ENCODE results near the gene ARL4D.
"Not testable (repeated sequence)": the region's sequence is repeated elsewhere in the genome, so short reads cannot be mapped to it uniquely, and the experiment has no call there.

ARL4D gene, protein sequence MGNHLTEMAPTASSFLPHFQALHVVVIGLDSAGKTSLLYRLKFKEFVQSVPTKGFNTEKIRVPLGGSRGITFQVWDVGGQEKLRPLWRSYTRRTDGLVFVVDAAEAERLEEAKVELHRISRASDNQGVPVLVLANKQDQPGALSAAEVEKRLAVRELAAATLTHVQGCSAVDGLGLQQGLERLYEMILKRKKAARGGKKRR

DNA sequence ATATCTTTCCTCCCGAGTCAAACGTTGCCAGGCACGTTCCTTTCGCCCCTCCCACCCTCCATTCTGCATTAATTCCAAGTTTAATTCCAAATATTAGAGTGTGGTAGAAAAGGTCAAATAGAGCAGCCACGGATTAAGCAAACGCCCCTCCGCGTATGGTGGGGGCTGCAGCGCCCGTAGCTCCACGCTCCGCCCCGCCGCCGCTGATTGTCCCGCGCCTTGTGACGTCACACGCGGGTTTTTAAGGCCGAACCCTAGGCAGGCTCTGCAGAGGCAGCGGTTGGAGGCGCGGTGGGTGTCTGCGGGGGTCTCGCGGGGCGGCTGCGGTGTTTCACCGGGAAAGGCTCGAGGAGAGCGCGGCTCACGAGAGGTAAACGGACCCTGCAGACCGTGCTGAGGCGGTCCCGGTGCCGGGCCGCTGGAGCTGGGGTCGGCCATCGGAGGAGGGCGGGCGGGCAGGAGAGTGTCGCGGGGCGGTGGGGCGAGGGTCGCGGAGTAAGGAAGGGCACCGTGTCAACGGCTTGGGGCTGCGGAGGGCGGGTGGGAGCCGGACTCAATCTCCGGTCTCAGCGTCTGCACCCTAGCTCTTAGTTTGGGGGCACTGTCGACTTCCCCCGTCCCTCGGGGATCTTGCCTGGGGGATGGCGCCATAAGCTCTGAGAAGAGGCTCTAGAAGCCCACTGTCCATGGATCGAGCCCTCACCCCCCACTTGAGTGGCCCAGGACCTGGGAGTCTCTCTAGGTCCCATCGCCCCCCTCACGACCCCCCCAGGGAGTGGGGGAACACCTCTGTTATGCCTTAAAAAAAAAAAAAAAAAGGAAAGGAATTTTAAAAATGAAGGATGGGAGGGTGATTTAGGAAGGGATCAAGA is at the start of gene ARL4D:
TSS of gene ARL4D (plus strand) at position 270 of the 872 bp plus-strand sequence. CDS start 740 bp downstream, outside the sequence.
- DNase-seq (ENCODE audit: low read depth in 2 of 3, low spot score in 2 of 3): peak; percentile 47 to 69 (median 67)

DNA sequence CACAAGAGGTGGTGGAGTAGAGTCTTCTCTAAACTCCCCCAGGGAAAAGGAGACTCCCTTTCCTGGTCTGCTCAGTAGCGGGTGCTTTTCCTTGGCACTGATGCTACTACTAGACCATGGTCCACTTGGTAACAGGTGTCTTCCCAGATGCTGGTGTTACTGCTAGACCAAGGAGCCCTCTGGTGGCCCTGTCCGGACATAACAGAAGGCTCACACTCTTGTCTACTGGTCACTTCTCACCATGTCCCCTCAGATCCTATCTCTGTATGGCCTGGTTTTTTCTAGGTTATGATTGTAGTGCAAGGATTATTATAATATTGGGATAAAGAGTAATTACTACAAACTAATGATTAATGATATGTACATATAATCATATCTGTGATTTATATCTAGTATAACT is 49.7 kb upstream of the ARL4D start:
- DNase-seq (ENCODE audit: low read depth in 2 of 3, low spot score in 2 of 3): no peak

DNA sequence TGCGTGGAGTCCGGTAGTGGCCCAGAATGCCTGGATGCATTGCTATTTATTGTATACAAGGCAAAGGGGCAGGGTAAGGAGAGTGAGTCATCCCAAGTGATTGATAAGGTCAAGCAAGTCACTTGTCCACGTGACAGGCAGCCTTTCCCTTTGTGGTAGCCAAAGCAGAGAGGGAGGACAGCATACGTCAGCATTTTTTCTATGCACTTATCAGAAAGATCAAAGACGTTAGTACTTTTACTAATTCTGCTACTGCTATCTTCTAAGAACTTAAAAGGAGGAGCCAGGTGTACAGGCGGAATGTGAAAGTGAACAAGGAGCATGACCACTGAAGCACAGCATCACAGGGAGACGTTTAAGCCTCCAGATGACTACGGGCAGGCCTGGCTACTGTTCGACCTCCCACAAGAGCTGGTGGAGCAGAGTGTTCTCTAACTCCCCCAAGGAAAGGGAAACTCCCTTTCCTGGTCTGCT is 47.9 kb upstream of the ARL4D start:
- no peak for DNase-seq (ENCODE audit: low read depth in 2 of 3, low spot score in 2 of 3)

DNA sequence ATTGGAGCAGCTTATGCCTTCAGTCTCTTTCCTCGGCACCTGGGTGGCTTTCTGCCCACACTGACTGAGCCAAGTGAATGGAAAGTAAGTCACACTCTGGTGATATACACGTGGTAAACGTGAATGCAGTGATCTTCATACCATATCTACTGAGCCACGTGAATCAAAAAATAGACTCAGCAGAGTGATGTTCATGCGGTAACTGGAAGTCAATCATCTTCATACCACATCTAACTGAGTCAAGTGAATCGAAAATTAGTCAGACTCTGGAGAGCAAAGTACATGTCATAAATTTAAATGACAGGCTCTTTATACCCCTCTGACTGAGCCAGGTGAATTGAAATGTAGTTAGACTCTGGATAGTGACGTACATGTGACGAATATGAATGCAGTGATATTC is 47.1 kb upstream of the ARL4D start:
- no peak for DNase-seq (ENCODE audit: low read depth in 2 of 3, low spot score in 2 of 3)

DNA sequence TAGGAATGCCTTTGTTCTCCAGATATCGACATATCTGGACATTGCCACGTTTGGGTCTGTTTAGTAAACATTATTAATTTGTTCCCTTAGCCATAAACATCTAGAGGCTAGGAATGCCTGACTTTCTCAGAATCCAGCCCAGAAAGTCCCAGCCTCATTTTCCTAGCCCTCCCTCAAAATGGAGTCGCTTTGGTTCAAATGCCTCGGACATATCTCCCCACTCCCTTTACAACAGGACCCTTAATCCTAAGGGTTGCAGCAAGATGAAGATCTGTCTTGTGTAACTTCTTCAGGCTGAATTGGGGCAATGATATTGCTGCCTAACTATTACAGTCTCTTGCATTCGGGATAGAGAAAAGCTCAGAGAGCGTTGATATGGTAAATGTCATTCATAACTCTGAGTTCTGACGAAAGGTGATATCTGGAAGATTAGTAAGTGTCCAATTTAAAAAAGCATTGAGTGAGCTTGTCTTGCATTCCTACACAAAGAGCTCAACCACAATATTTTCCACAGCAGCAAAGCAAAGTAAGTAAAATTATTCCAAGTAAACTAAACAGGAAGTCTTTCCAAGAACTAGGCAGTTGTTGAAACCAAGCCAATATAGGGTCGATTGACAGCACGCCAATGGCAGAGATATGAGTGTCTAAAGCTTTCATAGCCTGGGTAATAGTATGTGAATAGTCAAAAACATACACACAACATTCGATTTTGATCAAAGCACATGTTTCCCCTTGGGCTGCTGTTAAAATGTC is 46.0 kb upstream of the ARL4D start:
- DNase-seq (ENCODE audit: low read depth in 2 of 3, low spot score in 2 of 3): no peak

DNA sequence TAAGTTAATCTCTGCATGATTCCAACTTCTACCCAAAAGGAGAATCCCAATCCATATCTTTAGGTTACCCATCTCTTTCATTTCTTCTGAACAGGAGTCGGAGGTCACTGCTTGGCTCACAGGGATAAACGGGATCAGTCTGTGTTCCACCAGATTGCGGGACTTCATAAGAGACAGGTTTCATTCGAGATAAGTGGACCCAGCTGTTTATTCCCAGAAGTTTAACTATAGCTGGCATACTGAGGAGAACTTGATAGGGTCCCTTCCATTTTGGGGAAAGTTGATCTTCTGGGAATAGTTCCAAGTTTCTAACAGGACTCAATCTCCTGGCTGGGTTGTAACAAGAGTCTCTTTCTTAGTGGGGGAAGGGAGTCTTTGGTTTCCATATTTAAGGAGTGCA is 45.4 kb upstream of the ARL4D start:
- DNase-seq (ENCODE audit: low read depth in 2 of 3, low spot score in 2 of 3): no peak

DNA sequence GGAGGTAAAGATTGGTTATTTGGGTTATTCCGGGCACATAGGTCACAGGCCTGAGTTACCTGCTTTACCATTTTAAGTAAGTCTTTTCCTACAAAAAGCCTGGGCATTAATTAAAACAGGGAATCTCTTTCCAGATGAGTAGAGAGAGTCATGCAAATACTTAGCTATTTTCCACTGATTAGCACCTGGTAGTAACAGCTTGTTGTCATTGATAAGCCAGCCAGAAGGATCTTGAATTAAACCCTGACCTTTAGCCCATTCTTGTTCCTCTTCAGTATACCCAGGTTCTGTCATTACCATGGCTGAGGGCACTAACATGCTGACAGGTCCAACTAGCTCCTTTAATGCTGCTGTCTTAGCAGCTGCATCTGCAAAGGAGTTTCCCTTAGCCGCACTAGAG is 44.4 kb upstream of the ARL4D start:
- DNase-seq (ENCODE audit: low read depth in 2 of 3, low spot score in 2 of 3): no peak

DNA sequence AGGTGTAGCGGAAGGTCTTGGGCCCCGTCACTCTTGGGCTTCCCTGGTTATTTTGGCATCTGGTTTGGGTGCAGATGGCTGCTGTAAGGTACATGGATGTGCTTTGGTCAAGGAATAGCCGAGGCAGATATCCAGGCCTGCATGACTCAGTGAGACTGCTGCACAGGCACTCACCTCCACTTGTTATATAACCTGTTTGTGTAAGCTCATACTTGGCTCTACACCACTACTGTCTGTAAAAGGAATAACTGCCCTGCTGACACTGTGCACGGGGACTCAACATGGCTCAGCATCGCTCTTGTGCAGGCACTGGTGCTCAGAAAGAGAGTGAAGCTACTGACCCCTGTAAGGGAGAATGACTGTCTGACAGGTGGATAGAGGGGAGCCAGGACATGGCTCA is 42.3 kb upstream of the ARL4D start:
- DNase-seq (ENCODE audit: low read depth in 2 of 3, low spot score in 2 of 3): no peak

DNA sequence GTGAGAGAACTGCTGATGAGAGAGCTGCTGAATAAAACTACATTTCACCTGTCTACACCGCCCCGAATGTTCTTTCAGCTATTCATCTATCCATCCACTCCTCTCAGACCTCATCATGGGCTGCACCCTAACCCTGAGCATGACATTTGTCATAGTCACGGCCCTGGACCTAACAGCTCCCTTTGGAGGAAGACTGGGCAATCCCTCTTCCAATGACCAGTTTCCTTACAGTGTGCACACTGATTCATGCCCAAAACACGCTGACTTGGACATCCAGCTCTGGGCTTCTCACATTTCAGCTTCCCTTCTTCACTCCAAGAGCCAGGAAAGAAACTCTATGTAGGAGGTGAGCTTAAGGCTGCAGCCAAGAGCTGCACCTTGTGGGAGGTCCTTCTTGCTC is 41.8 kb upstream of the ARL4D start:
- no peak for DNase-seq (ENCODE audit: low read depth in 2 of 3, low spot score in 2 of 3)

DNA sequence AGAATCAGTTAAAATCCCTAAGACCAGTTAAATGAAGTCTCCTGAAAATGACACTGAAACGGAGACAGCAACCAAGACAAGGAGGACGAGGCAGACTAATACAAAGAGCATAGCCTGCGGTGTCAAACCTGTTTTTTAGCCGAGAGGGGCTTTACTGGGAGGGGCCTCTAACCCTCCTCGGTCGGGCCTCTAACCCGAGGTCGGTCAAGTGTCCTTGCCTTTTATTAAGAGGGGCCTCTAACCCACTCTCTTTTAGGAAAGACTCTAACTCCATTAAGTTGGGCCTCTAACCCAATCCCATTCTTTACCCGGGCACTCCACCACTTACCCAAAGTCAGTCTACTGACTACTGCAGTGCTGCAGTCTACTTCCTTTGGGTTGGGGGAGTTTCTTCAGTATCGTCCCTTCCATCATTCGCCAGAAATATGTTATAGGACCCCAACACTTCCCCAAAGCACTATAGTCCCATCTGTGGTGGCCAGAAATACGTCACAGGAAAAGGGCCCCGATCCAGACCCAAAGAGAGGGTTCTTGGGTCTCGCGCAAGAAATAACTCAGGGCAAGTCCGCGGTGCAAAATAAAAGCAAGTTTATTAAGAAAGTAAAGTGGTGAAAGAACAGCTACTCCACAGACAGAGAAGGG is 39.2 kb upstream of the ARL4D start:
- no peak for DNase-seq (ENCODE audit: low read depth in 2 of 3, low spot score in 2 of 3)

DNA sequence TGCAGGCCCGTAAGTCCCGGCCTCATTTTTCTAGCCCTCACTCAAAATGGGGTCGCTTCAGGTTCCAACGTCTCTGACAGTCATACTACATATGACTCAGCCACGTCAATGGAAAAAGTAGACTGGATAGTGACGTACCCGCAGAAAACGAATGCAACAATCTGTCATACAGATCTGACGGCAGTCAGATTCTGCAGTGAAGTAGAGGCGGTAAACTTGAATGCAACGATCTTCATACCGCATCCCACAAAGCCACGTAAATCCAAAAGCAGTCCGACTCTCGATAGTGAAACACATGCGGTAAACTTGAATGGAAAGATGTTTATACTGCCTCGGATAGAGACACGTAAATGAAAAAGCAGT is 38.4 kb upstream of the ARL4D start:
- DNase-seq (ENCODE audit: low read depth in 2 of 3, low spot score in 2 of 3): peak; percentile 15 to 63 (median 48)

DNA sequence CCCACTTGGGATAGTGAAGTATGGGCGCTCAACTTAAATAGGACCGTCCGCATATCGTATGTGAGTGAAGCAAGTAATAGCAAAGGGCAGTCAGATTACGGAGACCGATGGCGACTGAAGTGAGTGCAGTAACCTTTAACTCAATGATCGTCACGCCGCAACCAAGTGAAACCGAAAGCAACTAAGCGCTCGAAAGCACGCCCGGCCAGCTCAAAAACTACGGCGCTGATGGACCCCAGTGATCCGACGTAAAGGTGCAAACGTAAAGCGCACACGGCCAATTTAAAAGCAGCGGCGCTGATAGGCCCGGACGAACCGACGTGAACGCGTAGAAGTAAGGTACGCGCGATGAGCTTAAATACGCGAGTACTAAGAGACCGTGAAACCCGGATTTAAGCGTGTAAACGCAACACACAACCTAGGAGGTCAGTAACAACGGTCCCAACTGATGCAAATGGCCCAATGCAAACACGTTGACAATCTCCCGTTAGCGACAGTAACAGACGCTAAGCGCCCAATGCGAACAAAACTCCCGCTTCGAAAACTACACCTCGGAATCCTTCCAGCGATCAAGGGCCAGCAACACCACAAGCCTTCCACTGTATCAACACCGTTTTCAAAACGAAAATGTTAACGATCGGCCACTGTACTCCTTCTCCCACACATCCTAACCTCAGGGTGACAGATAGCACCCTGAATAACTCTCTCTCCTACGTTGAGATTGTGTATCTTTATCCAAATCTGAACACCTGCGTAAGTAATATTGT is 37.9 kb upstream of the ARL4D start:
- DNase-seq (ENCODE audit: low read depth in 2 of 3, low spot score in 2 of 3): peak; percentile 75 to 89 (median 83)

DNA sequence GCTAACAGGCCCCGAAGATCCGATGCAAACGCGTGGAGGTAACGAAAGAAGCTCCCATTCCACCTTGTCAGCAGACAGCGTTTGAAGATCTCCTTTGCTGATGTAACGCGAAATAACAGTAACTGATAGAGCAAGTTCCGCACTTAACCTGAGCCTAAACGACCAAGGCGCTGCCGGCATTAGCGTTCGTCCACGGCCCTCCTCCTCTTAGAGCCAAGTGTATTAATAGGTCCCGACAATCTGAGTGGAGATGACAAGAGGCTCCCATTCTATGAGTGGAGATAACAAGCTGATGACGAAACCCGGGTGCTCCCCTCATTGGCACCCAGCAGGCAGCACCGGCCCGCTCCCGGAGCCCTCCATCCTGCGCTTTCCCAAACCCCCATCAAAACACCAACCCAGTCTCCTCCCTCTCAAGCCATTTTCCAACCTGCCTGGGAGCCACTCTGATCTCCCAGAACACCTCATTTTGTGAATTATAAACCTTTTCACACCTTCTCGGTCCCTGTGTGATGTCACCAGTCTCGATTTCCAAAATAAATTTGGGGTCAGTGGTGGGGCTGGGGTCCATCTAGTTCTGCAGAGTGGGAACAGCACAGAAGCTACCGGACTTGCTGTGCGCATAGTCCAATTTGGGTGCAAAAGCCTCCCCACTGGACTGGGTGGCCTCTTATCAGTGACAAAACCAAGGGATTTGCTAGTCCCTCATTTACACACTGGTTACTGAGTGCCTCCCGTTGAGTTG is 35.4 kb upstream of the ARL4D start:
- DNase-seq (ENCODE audit: low read depth in 2 of 3, low spot score in 2 of 3): no peak

DNA sequence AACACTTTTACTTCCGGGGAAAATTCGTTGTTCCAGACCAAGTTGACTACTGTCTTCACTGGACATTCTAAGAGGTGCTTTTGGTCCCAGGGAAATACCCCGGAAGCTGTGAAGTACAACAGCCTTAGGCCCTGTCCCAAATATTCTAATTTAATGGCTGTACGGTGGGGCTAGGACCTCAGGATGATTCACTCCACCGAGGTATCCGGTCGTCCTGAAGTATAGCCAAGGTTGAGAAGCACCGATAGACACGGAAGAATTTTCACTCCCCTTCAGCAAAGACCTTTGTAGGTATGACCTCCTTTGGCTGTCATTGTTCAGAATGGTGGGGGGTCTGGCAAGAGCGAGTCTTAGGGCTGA is 34.9 kb upstream of the ARL4D start:
- no peak for DNase-seq (ENCODE audit: low read depth in 2 of 3, low spot score in 2 of 3)

DNA sequence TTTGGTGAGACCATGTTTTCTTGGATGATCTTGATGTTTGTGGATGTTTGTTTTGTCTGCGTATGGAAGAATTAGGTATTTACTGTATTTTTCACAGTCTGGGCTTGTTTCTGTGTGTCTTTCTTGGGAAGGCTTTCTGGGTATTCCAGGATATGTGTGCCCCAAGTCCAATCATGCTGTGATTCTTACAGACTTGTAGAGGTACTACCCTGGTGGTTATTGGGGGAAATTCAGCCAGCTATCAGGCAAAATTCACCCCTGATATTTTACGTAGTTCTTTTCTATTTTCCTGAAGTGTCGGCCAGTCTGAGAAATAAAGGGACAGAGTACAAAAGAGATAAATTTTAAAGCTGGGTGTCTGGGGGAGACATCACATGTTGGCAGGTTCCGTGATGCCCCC is 33.4 kb upstream of the ARL4D start:
- no peak for DNase-seq (ENCODE audit: low read depth in 2 of 3, low spot score in 2 of 3)

DNA sequence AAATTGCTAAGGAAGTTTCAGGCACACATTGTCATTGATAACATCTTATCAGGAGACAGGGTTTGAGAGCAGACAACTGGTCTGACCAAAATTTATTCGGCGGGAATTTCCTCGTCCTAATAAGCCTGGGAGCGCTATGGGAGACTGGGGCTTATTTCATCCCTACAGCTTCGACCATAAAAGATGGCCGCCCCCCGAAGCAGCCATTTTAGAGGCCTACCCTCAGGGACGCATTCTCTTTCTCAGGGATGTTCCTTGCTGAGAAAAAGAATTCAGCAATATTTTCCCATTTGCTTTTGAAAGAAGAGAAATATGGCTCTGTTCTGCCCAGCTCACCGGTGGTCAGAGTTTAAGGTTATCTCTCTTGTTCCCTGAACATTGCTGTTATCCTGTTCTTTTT is 32.9 kb upstream of the ARL4D start:
- not testable (repeated sequence) for DNase-seq (ENCODE audit: low read depth in 2 of 3, low spot score in 2 of 3)

DNA sequence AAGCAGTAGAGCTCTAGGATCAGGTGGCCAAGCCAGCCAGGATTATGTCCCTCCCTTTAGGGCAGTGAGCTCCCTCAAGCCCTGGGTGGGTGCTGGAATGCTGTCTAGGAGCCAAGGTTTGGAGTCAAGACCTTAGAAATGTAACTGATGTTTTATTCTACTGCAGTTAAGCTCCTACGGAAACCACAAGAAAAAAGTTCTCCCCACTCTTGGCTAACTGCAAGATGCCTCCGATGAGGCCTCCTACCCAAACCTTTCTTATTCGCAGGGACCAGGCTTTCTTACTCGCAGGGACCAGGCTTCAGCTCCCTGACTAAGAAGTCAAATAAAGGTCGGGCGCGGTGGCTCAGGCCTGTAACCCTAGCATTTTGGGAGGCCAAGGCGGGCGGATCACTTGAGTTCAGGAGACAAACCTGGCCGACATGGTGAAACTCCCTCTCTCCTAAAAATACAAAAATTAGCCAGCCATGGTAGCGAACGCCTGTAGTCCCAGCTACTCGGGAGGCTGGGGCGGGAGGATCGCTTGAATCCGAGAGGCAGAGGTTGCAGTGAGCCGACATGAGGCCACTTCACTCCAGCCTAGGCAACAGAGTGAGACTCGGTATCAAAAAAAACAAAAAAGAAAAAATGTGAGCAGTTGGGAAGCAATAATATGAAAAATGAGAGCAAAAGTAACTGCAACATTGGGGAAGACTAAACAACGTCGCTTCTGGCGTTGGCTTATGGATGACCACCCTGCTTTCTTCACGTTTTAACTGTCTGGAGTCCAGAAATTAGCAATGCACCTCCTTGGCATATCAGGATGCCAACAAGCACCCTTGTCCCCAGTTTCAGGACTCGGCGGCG is 31.7 kb upstream of the ARL4D start:
- no peak for DNase-seq (ENCODE audit: low read depth in 2 of 3, low spot score in 2 of 3)

DNA sequence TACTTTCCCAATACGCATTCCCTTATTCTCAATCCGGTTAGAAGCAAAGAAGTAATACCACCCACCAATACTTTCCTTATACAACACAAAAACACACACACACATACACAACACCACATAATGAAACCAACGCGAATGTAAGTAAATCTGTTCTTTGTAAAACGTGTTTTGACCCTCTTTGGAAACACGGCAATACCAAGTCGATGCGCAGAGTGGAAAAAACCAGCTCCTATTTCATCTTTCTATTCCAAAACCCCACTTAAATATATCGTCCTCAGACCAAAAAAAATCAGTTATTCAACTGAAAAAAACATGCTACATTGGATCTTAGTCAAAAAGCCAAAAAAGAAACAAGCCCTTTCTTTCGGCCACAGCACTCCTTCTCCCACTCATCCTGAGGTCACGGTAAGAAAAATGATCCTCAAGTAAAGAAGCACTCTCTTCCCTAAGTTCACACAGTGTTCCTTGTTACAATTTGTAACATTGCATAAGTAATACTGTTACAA is 31.0 kb upstream of the ARL4D start:
- peak in 1 of 3 experiments; percentile 40 for DNase-seq (ENCODE audit: low read depth in 2 of 3, low spot score in 2 of 3)
